KMS-11 (cell line): Measurements from ENCODE around the gene HS3ST3A1.

ENCODE experiments used
- H2AFZ ChIP-seq: fragments of 200-600 bp; sonication (generic); 2 replicates; pipeline ENCODE4 v1.6.1; 2016; ENCODE audit warnings: antibody characterized with exemption, mixed run types, low read depth
- H3K27ac ChIP-seq: fragments of 200-600 bp; sonication (generic); 2 replicates; pipeline ENCODE4 v1.6.1; 2016; ENCODE audit warnings: mild to moderate bottlenecking, mixed run types
- H3K27me3 ChIP-seq: fragments of 200-600 bp; sonication (generic); 2 replicates; pipeline ENCODE4 v1.6.1; 2017; ENCODE audit warnings: mild to moderate bottlenecking, low read depth, mixed run types, moderate library complexity; ENCODE audit not compliant: insufficient read depth
- H3K36me3 ChIP-seq: fragments of 200-600 bp; sonication (generic); 2 replicates; pipeline ENCODE4 v1.6.1; 2017; ENCODE audit warnings: mild to moderate bottlenecking, mixed run types; ENCODE audit not compliant: insufficient read depth
- H3K4me1 ChIP-seq: fragments of 200-600 bp; sonication (generic); 2 replicates; pipeline ENCODE4 v1.6.1; 2016; ENCODE audit warnings: mild to moderate bottlenecking, low read depth, mixed run types; ENCODE audit not compliant: poor library complexity, severe bottlenecking
- H3K4me2 ChIP-seq: fragments of 200-600 bp; sonication (generic); 2 replicates; pipeline ENCODE4 v1.7.0; 2016; ENCODE audit warnings: mild to moderate bottlenecking, mixed run types
- H3K4me3 ChIP-seq: fragments of 200-600 bp; sonication (generic); IDR thresholded peaks from 2 replicates; pipeline ENCODE4 v1.6.1; 2017; ENCODE audit warnings: low read depth, low read length, mixed read lengths; ENCODE audit not compliant: insufficient read depth
- H3K79me2 ChIP-seq: fragments of 200-600 bp; sonication (generic); 2 replicates; pipeline ENCODE4 v1.6.1; 2016; ENCODE audit warnings: low read depth, mixed run types; ENCODE audit not compliant: insufficient read depth
- H3K9ac ChIP-seq: fragments of 200-600 bp; sonication (generic); 2 replicates; pipeline ENCODE4 v1.6.1; 2016; ENCODE audit warnings: mild to moderate bottlenecking, mixed run types
- H4K20me1 ChIP-seq: fragments of 200-600 bp; sonication (generic); 2 replicates; pipeline ENCODE4 v1.6.1; 2016; ENCODE audit warnings: mild to moderate bottlenecking, mixed run types; ENCODE audit not compliant: insufficient read depth
- TF ChIP-seq, protein P1 (sequence below): fragments of 200-600 bp; sonication (generic); conservative IDR thresholded peaks from 2 replicates; pipeline ENCODE4 v1.6.1; 2017; ENCODE audit warnings: low read depth, mild to moderate bottlenecking, antibody characterized with exemption, low read length, moderate library complexity, mixed read lengths

HS3ST3A1 gene

DNA sequence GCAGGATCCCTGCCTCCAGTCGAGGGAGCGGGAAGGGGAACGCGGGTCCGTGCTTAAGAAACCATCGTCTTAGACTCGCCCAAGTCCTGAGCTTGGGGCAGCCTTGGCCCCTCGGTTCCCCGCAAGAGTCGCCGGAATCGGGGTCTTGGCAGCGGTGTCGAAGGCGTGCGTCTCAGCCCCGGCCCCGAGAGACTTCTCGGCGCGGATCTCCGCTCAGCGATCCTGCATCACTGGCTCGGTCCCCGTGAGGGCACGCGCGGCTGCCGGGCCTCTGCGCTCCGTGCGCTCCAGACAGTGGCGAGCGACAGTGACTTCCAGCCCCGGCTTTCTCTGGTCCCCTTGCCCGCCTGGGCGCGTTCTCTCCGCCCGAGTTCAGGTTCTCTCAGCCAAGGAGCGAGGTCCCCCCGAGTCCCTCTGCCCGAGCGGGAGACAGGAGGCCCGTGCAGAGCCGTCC, 380 bp downstream of the HS3ST3A1 start:
- Histone ChIP-seq H3K36me3 (no peaks in the 10 kb centered on the region), H3K27ac (no peak overlapping the region), H3K4me2 (no peak overlapping the region), H2AFZ (no peak overlapping the region), H3K4me1 (no peaks in the 10 kb centered on the region), H3K4me3 (no peak overlapping the region), H3K79me2 (no peaks in the 10 kb centered on the region), H3K27me3 (no peaks in the 10 kb centered on the region), H4K20me1 (no peaks in the 10 kb centered on the region), H3K9ac (no peak overlapping the region)
- TF ChIP-seq, protein P1, sequence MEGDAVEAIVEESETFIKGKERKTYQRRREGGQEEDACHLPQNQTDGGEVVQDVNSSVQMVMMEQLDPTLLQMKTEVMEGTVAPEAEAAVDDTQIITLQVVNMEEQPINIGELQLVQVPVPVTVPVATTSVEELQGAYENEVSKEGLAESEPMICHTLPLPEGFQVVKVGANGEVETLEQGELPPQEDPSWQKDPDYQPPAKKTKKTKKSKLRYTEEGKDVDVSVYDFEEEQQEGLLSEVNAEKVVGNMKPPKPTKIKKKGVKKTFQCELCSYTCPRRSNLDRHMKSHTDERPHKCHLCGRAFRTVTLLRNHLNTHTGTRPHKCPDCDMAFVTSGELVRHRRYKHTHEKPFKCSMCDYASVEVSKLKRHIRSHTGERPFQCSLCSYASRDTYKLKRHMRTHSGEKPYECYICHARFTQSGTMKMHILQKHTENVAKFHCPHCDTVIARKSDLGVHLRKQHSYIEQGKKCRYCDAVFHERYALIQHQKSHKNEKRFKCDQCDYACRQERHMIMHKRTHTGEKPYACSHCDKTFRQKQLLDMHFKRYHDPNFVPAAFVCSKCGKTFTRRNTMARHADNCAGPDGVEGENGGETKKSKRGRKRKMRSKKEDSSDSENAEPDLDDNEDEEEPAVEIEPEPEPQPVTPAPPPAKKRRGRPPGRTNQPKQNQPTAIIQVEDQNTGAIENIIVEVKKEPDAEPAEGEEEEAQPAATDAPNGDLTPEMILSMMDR = no peak

DNA sequence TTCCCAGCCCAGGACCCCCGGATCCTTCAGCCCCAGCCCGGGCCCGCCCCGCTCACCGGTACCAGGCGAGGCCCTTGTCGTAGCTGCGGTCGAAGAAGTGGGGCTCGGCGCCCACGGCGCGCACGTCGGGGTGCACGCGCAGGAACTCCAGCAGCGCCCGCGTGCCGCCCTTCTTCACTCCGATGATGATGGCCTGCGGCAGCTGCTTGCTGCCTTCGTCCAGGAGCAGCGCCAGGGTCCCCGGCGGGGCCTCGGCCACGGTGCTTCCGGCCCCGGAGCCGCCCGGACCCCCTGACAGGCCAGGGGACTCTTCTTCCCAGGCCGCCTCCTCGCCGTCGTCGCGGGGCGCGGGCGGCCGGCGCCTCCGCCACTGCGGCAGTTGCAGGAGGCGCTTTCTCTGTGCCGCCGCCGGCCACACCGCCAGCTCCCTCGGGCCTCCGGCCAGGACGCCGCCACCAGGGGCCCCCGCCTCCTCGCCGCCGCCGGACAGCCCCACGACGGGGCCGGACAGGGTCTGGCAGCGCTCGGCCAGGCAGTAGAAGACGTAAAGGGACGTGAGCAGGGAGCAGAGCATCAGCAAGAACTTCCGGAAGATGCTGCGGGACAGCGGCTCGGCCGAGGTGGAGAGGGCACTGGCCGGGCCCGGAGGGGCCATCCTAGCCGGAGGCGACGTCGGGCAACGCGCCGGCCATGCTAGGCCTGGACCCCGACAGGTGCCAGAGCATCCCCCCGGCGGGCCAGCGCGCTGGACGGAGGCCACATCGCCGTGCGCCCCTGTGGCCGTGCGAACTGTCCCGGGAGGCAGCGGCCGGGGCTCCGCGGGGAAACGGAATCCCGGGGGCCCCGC, 1.0 kb downstream of the HS3ST3A1 start:
- H3K9ac ChIP-seq = no peak overlapping the region
- no peak overlapping the region for H3K4me3 ChIP-seq
- no peak overlapping the region for H2AFZ ChIP-seq
- TF ChIP-seq, protein P1 = no peak
- no peak overlapping the region for H3K27ac ChIP-seq
- H4K20me1 ChIP-seq = no peaks in the 10 kb centered on the region
- H3K4me2 ChIP-seq = no peak overlapping the region
- no peaks in the 10 kb centered on the region for H3K27me3 ChIP-seq
- no peaks in the 10 kb centered on the region for H3K36me3 ChIP-seq
- no peaks in the 10 kb centered on the region for H3K79me2 ChIP-seq
- H3K4me1 ChIP-seq = no peaks in the 10 kb centered on the region

DNA sequence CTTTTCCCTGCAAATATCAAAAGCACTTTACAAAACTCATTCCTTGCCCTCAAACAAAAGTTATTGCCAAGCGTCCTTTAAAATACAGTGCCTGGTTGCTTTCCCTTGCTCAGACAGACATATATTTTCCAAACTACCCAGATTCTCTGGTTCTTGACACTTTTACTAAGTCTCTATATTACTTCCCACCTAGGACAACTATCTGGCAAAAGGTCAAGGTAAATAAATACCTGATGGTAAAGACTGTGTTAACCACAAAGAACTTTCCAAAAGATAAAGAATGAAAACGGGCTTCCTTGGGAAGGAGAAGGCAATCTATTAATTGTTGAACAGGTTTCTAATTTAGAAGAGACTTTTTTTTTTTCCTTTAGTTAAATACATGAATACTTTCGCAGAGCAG, 1.9 kb downstream of the HS3ST3A1 start:
- TF ChIP-seq, protein P1 = no peak
- Histone ChIP-seq H3K79me2 (no peaks in the 10 kb centered on the region), H4K20me1 (no peaks in the 10 kb centered on the region), H3K4me1 (no peaks in the 10 kb centered on the region), H3K4me3 (no peak overlapping the region), H2AFZ (no peak overlapping the region), H3K36me3 (no peaks in the 10 kb centered on the region), H3K4me2 (no peak overlapping the region), H3K9ac (no peak overlapping the region), H3K27me3 (no peaks in the 10 kb centered on the region), H3K27ac (no peak overlapping the region)

DNA sequence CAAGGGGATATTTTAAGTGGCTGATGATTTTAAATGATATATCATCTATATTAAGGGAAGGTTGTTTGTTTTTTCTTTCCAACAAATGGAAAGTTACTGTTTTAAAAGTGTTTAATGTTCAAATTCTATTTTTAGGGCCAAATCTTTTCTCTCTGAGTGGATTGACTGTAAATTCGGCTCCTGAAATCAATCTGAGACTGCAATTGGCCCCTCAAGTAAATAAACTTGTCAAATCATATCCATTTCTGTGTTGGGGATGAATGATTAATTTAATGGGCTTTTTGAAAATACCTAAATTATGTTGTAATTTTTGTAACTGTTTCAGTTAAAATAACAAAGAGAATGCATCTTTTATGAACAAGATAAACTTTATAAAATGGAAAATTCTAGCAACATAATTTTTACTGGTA, 2.6 kb downstream of the HS3ST3A1 start:
- H2AFZ ChIP-seq = no peak overlapping the region

More for the DNA sequence above, 2.6 kb downstream of the HS3ST3A1 start:
- TF ChIP-seq, protein P1 = no peak
- H3K4me1 ChIP-seq = no peaks in the 10 kb centered on the region
- no peak overlapping the region for H3K4me2 ChIP-seq
- no peaks in the 10 kb centered on the region for H3K27me3 ChIP-seq
- H3K79me2 ChIP-seq = no peaks in the 10 kb centered on the region
- no peaks in the 10 kb centered on the region for H3K36me3 ChIP-seq
- no peak overlapping the region for H3K27ac ChIP-seq
- H3K4me3 ChIP-seq = no peak overlapping the region
- no peaks in the 10 kb centered on the region for H4K20me1 ChIP-seq
- H3K9ac ChIP-seq = no peak overlapping the region
